NCI-H345 (cell line): ENCODE data around the gene MICOS13.
"Not testable (repeated sequence)": the region's sequence is repeated elsewhere in the genome, so short reads cannot be mapped to it uniquely, and the experiment has no call there.

ENCODE experiments used
- DNase-seq: peaks from one replicate; lab custom pipeline; 2025; lab: John Stamatoyannopoulos, UW

MICOS13 gene, protein sequence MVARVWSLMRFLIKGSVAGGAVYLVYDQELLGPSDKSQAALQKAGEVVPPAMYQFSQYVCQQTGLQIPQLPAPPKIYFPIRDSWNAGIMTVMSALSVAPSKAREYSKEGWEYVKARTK

DNA sequence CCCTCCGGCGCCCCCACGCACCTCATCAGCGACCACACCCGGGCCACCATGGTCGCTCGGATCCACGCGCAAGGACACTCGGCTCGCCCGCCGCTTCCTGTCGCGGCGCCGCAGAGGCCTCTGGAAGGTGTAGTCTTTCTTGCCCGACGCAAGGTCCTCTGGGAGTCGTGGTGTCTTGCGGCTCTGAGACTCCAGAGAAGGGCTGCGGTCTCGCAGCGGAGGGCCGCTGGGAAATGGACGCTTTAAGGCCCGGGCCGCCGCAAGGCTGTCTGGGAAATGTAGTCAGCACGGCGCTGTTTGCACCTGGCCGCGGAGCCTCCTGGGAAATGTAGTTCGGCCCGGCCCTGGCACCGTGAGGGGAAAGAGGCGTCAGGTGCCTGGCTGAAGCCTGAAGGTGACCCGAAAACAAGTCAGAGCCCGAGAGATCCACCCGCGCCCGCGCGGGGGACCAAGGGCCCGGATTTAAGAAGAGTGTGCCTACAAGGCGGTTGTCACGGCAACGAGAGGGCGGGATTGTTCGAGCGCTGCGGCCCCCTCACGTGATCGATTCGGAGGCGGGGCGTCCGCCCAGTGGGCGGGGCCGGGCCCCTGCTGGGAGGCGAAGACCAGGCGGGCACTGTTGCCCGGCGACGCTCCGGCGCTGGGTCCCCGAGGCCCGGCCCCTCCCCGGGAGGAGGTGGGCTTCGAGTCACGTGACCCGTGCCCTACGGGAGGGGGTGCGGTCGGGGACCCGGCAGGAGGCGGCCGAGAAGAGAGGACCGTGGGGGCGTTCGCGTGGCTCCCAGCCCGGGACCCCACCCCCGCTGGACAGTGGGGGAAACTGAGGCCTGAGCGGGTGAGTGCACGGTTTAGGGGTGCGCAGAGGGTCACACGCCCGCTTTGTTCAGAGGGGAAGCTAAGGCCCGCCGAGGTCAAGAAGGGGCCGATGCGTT lies at the start of gene MICOS13, which contains the start of gene HSD11B1L:
MICOS13 (minus strand) TSS at position 80 of the 932 bp plus-strand sequence; CDS start at position 50, 30 bp downstream.
HSD11B1L (plus strand) TSS at position 591 of the 932 bp plus-strand sequence. CDS start 3,806 bp downstream, outside the sequence.
- peak; percentile 99 for DNase-seq

DNA sequence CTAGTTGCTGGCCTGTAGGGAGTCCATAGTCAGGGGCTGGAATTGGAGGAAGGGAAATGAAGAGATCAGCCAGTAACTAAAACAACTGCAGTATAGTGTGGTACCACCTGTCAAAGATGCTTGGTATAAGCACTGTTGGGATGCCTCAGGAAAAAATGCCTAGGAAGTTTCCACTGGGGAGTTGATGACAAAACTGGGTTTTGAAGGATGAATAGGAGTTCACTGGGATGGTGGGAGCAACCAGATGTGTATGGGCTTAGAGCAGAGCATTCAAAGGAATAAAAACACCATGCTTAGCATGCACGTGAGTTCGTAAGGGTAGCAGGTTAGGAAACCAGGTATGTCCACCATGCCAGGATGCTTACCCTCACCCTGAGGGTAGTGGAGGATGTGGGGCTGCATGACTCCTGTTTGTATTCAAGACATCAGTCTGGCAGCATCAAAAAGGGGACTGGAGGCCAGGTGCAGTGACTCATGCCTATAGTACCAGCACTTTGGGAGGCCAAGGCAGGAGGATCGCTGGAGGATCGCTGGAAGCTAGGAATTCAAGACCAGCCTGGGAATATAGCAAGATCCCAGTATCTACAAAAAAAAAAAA lies 47.2 kb upstream of the MICOS13 start:
- DNase-seq: no peak

DNA sequence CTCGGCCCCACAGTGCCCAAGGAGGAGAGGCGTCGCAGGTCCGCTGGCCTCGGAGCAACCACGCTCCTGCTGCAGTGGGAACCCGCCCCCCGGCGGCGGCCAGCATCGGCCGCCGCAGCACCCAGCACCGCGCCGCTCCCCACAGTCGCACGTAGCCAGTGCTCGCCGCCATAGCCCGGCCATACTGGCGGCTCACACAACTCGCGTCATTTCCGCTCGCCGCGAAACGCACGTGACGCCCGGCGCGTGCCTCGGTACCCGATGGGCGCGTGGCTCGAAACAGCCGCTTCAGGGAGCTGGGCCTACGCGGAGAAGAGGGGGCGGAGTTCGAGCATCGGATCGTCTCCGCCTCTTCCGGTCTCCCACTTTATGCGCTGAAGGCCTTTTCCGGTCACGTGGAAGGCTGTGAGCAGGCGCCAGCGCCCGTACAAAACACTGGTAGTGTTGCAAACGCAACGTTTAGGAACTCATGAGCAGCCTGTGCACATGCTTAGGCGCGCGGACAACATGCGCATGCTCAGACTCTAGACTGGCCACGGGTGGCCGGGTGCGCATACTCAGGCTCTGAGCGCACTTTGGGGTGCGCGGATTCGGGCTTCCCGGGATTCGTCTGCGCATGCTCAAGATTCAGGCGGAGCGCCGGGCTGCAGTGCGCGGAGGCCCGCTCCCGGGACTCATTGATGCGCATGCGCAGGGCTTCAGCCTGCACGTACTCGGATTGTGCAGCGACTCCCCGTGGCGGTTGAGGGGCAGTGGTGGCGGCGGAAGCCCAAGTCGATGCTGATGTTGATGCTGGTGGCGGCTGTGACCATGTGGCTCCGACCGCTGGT lies 39.9 kb upstream of the MICOS13 start, which contains the start of the genes CATSPERD and LONP1:
CATSPERD (plus strand) TSS at position 677 of the 830 bp plus-strand sequence; CDS start at position 778, 101 bp downstream.
LONP1 (minus strand) TSS at position 186 of the 830 bp plus-strand sequence; CDS start at position 172, 14 bp downstream.
- DNase-seq: peak; percentile 99

DNA sequence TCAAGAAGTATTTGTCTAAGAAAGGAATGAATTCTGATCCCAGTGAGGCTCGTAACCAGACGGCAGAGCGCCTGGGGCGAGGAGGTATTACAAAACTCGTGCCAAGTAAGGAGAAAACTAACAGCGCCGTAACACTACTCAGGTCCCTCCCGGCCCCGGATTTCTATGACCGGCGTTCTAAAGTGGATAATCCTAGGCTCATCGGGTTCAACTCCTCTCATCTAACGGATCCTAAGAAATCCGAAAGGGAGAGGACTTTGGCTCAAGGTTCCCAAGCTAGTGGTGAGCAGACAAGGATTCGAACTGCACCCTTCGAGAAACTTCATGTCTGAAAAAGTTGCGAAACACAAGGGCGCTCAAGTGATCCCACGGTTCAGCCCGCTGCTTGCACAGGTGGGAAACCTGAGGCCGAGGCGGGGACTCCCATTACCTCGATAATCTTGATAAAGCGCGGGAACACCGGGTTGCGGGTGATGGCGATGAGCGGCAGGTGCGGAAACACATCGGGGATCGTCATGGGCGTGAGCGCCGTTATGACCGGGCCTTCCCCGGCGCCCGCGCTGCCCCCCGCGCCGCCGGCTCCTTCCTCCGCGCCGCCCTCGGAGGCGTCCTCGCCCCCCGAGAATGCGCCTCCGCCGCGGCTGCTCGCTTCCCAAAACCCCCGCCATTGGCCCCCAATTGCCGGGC lies 39.1 kb upstream of the MICOS13 start:
- peak; percentile 18 for DNase-seq

DNA sequence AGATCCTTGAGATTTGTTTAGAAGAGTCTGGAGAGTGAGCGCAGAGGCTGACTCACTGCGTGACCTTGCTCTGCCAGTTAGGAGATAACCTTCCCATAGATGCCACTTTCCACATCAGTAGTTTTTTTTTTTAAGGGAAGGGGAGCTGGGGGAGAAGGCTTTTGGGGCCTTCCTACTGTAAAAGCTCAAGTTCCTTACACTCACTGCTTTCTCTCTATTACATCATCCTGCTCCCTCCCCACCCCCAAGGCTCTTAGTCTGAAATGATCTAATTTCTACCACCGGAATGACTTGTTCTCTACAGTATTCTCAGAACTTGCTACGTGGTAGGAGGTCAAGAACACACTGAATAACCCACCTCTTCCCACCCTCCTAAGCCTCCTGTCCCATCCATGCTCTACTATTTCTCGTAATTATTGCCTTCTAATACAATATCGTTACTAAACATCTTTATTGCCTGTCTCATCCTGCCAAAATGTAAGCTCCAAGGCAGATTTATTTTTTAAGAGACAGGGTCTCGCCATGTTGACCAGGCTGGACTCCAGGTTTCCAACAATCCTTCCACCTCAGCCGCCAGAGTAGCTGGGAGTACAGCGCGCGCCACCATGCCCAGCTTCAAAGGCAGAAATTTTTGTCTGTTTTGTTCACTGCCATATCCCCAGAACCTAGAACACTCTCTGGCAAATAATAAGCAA lies 38.4 kb upstream of the MICOS13 start:
- no peak for DNase-seq

DNA sequence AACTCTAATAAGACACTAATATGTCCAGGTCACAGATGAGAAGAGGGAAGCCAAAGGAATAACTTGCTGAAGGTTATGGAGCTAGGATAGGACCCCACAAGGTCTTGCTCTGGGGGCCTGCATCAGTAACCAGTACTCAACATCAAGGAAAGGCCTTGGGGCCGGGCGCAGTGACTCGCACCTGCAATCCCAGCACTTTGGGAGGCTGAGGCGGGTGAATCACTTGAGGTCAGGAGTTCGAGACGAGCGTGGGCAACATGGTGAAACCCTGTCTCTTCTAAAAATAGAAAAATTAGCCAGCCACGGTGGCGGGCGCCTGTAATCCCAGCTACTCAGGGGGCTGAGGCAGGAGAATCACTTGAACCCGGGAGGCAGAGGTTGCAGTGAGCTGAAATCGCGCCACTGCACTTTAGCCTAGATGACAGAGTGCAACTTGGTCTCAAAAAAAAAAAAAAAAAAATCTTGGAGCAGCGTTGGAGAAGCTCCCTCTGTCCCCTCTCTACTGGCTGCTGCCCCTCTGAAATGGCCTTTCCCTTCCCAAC lies 37.8 kb upstream of the MICOS13 start:
- DNase-seq: no peak

DNA sequence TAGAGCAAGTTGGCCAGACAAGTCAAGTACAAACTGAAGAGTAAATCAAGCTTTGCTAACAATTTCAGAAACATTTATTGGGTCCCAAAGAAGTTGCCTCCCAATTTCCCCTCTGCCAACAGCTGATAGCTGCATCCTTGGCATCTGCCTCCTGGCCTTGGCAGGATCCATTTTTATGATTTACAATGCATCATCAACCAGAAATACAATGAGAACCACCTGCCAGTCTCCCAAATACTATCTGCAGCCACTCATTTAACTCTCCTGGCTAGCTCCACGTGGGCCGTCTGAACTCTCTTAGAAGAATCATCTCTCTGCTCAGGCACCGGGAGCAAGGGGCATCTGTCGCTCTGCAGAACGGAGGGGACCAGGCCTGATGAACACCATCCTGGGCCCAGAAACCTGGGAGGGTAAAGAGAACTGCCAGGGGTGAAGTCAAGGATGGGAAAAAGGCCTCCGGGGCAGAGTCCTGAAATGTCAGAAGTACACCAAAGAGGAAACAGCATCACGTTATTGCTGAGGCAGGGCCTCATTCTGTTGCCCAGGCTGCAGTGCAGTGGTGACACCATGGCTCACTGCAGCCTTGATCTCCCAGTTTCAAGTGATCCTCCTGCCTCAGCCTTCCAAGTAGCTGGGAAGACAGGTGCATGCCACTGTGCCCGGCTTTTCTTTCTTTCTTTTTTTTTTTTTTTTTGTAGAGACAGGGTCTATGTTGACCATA lies 37.1 kb upstream of the MICOS13 start:
- DNase-seq: no peak

DNA sequence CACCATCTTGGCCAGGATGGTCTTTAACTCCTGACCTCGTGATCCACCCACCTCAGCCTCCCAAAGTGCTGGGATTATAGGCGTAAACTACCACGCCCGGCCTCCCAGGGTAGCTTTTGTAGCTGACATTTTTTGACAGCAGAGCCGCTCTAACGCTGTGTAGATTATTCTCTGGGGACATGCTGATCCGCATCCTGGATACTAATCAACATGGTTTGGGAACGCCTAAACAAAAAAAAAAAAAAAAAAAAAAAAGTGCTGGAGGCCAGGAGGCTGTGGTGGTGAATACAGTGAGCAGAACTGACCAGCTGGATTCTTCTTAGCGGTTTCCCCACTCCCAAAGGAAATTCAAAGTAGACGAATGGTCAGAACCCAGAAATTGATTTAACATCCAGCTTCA lies 34.5 kb upstream of the MICOS13 start:
- no peak for DNase-seq

DNA sequence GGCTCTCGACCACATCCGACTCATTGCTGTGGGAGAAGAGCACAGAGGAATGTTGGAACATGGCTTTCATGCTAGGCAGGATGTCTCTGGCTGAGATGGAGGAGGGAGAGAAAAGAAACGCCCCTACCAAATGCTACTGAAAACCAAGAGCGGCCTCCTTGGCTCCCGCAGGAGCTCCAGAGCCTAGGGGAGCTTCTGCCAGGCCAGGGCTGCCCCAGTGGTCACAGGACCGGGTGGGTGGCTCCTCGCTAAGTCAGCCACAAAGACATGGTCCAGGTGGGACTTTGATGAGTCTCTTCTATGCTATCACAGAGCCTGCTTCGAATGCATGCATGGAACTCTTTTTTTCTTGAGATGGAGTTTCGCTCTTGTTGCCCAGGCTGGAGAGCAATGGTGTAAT lies 32.9 kb upstream of the MICOS13 start:
- no peak for DNase-seq

DNA sequence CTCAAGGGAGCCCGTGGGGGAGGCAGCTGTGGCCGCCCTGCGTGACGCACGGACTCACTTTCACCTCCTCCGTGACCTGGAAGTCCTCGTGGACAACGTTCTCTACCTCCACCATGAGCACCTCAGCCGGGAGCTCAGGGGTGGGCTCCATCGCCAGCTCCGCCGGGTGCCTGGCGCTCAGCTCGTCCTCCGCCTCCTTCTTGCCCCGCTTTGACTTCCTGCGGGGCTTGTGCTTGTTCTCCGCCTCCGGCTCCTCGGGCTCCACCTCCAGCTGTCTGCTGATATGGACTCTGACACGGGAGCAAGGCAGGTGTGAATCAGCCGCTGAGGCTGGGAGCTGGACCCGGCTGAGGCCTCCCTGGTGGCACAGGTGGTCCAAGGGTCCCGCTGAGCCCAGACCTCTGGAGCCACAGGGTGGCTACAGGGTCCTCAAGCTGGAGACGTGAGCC lies 31.4 kb upstream of the MICOS13 start:
- no peak for DNase-seq

DNA sequence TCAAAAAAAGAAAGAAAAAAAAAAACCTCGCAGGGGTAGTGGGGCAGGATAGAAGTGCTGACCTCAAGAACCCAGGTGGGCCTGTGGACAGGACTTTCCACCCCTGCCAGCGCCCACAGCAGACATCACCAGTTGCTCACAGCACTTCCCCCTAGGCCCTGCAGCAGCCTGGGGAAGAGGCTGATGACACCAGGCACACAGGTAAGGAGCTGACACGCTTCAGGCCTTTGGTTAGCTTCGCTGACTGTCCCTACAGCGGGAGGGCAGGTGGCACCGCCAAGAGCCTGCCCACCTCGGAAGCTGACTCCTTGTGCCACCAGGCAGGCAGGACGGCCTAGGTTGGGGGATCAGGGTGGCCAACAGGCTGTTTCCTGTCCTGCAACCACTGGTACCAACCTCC lies 30.7 kb upstream of the MICOS13 start:
- DNase-seq: no peak

DNA sequence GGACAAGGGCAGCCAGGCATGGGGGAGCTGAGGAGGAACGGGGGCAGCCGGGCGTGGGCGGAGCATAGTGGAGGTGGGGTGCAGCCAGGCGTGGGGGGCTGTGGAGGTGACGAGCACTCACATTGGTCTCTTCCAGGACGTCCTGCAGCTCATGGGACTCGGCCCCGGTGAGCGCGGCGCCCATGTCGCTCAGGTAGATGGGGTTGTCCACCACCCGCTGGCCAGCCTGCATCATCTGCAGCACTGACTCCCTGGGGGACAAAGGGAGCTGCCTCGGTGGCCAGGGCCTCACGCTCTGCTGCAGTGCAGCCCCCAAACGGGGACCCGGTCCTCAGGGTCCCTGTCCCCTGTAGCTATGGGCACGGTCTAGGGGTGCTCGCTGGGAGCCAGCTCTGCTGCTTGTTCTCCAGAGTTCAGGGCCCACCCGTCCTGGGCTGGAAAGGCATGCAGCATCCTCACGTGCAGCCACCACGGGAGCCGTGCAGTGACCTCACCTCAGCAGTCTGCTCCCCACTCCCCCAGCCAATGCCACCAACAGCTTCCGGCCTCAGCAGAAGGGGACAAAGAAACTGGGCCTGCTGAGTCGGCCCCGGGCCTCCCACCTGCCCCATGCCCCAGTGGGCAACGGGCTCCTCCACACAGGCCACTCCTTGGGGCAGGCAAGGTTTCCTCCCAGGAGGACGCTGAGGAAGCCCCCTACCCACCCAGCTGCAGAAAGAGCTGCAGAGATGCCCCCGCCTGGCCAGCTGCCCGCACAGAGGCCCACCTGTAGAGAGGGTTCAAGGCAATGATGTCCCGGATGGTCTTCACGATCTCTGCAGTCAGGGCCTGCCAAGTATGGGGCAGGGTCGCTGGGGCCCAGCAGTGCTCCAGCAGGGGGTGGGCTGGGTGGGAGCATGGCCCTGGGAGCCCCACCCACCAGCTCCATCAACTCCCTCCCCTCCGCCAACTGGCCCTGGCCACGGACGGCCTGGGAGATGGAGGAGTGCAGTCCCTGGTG lies 27.6 kb upstream of the MICOS13 start:
- no peak for DNase-seq

DNA sequence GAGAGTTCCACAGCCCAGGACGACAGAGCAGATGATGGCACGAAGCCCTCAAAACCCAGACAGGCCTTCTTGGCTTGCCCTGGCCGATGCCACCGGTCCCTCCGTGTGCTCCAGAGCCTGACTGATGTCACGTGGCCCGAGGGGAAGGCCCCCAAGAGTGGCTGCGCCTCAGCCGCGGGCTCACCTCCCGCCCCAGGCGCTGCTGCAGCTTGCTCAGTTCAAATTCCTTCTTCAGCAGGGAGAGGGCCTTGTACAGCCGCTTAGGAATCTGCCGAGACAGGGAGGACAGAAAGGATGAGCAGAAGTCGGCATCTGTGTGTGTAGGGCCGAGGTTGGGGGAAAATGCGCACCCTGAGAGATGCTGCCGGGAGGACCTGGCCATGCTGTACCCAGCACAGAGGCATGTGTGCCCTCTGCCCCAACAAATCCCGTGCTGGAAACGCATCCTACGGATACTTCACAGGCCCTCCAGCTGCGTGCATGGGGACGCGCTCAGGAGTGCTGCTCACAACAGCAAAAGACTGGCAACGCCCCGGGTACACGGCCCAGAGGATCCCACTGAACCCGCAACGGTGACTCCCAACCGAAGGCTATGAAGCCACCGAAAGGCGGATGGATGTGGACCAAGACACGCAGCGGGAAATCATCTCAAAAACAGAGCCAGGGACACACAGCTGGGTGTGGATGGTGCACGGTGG lies 26.7 kb upstream of the MICOS13 start:
- DNase-seq: no peak

DNA sequence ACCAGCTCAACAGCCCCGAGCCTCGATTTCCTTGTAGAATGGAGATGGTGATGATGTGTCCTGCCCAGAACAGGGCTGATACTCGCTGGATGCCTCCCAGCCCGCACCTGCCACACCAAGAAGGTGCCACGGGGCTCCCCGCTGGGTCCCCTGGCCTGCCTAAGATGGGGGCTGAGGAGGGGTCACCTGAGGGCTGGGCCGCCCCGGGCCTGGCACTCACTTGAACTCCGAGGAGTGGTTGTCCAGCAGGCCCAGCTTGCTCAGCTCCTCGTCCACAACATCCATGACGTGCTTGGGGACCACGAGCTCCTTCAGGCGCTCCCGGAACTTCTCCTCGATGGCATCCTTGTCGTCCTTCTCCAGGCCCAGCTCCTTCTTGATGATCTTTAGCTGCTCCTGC lies 25.2 kb upstream of the MICOS13 start:
- DNase-seq: no peak

DNA sequence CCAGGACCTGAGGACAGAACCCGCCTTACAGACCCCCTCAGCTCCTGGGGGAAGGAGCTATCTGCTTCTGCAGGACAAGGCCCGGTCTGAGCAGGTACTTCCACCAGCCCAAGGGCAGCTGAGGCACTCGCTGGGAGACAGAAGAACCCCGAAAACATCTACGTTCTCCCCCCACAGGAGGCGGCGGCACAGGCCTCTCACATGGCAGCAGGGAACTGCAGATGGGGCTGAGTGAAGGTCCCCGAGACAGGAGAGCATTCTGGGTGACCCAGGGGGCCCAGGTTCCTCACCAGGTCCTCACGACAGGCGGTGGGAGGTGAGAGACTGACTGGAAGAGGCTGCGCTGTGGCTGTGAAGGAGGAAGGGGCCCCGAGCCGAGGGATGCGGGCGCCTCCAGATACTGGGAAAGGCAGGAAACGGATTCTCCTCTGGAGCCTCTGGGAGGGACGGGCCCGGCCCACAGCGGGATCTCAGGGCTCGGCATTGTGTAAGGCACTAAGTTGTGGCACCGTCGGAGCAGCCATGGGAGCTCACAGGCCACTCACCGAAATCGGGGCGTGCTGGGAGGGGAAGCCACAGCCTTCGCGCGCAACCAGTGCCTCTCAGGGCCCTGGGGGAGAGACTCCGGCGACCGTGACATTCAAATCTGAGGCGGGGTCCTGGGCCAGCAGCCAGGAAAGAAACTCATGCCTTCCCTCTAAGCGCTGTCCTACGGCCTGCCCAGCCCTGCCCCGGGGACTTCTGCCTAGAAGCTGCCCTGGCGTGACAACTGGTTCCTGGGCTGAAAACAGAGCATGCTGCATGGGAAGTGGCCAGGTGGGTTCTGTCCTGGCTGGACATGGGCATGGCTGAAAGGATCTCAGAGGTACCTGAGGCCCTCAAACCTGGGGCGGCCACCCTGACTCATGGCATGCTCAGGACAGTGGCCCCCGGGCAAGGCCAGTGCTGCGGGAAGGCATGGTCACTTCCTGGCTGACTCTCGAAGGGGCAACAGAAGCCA lies 23.8 kb upstream of the MICOS13 start:
- no peak for DNase-seq

DNA sequence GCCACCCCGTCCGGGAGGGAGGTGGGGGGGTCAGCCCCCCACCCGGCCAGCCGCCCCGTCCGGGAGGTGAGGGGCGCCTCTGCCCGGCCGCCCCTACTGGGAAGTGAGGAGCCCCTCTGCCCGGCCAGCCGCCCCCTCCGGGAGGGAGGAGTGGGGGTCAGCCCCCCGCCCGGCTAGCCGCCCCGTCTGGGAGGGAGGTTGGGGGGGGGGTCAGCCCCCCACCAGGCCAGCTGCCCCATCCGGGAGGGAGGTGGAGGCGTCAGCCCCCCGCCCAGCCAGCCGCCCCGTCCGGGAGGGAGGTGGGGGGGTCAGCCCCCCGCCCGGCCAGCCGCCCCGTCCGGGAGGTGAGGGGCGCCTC lies 21.7 kb upstream of the MICOS13 start:
- DNase-seq: not testable (repeated sequence)
